OCI-LY1 (cell line): Measurements from ENCODE around the gene IRS2.

ENCODE experiments used
- H2AFZ ChIP-seq: fragments of 200-600 bp; sonication (generic), shearing (Covaris generic); 2 replicates; pipeline ENCODE4 v1.6.0; 2014; ENCODE audit warnings: antibody characterized with exemption, mild to moderate bottlenecking, low read length
- H3F3A ChIP-seq: fragments of 200-600 bp; sonication (generic), shearing (Covaris generic); 2 replicates; pipeline ENCODE4 v1.6.0; 2014; ENCODE audit warnings: mild to moderate bottlenecking, antibody characterized with exemption, low read length, moderate library complexity; ENCODE audit not compliant: insufficient read depth
- H3K27ac ChIP-seq: fragments of 200-600 bp; sonication (generic); 2 replicates; pipeline ENCODE4 v1.5.1; 2014; ENCODE audit warnings: low read length, mixed run types, mild to moderate bottlenecking, low read depth; ENCODE audit not compliant: poor library complexity, severe bottlenecking
- H3K27me3 ChIP-seq: fragments of 200-600 bp; sonication (generic); 2 replicates; pipeline ENCODE4 v1.6.0; 2014; ENCODE audit warnings: antibody characterized with exemption, mild to moderate bottlenecking, low read length, moderate library complexity; ENCODE audit not compliant: insufficient read depth
- H3K36me3 ChIP-seq: fragments of 200-600 bp; sonication (generic); 2 replicates; pipeline ENCODE4 v1.6.1; 2014; ENCODE audit warnings: mild to moderate bottlenecking, antibody characterized with exemption, low read length, moderate library complexity, mixed read lengths; ENCODE audit not compliant: insufficient read depth
- H3K4me1 ChIP-seq: fragments of 200-600 bp; sonication (generic); 2 replicates; pipeline ENCODE4 v1.5.1; 2014; ENCODE audit warnings: mild to moderate bottlenecking, low read length, moderate library complexity; ENCODE audit not compliant: insufficient read depth, severe bottlenecking
- H3K4me2 ChIP-seq: fragments of 200-600 bp; sonication (generic), shearing (Covaris generic); 2 replicates; pipeline ENCODE4 v1.6.1; 2014; ENCODE audit warnings: low read length
- H3K4me3 ChIP-seq: fragments of 200-600 bp; sonication (generic); 2 replicates; pipeline ENCODE4 v1.5.1; 2014; ENCODE audit warnings: low read length, low read depth, mild to moderate bottlenecking, mixed read lengths; ENCODE audit not compliant: poor library complexity, severe bottlenecking
- H3K79me2 ChIP-seq: fragments of 200-600 bp; shearing (Covaris generic); 2 replicates; pipeline ENCODE4 v1.6.1; 2016; ENCODE audit warnings: mixed run types, low read length, mixed read lengths; ENCODE audit not compliant: insufficient read depth
- H3K9ac ChIP-seq: fragments of 200-600 bp; sonication (generic), shearing (Covaris generic); 2 replicates; pipeline ENCODE4 v1.6.1; 2014; ENCODE audit warnings: mild to moderate bottlenecking, low read length, mixed read lengths
- H3K9me2 ChIP-seq: fragments of 200-600 bp; sonication (generic), shearing (Covaris generic); 2 replicates; pipeline ENCODE4 v1.6.1; 2014; ENCODE audit warnings: low read depth, mild to moderate bottlenecking, low read length, mixed read lengths
- H3K9me3 ChIP-seq: fragments of 200-600 bp; shearing (Covaris generic); 2 replicates; pipeline ENCODE4 v1.6.1; 2014; ENCODE audit warnings: low read length, mixed read lengths
- H4K20me1 ChIP-seq: fragments of 200-600 bp; sonication (generic), shearing (Covaris generic); 2 replicates; pipeline ENCODE4 v1.6.0; 2016; ENCODE audit warnings: mild to moderate bottlenecking, low read length; ENCODE audit not compliant: insufficient read depth
- EZH2 ChIP-seq: fragments of 200-600 bp; sonication (generic), shearing (Covaris generic); IDR thresholded peaks from 2 replicates; pipeline ENCODE4 v1.8.0; 2017; ENCODE audit warnings: borderline replicate concordance, mixed run types, mild to moderate bottlenecking, antibody characterized with exemption, low read length, moderate library complexity, mixed read lengths
- TF ChIP-seq, protein P1 (sequence below): fragments of 200-600 bp; sonication (generic), shearing (Covaris generic); IDR thresholded peaks from 2 replicates; pipeline ENCODE4 v1.5.1; 2017; ENCODE audit warnings: mild to moderate bottlenecking, antibody characterized with exemption, low read length, moderate library complexity, mixed read lengths

The IRS2 gene

DNA sequence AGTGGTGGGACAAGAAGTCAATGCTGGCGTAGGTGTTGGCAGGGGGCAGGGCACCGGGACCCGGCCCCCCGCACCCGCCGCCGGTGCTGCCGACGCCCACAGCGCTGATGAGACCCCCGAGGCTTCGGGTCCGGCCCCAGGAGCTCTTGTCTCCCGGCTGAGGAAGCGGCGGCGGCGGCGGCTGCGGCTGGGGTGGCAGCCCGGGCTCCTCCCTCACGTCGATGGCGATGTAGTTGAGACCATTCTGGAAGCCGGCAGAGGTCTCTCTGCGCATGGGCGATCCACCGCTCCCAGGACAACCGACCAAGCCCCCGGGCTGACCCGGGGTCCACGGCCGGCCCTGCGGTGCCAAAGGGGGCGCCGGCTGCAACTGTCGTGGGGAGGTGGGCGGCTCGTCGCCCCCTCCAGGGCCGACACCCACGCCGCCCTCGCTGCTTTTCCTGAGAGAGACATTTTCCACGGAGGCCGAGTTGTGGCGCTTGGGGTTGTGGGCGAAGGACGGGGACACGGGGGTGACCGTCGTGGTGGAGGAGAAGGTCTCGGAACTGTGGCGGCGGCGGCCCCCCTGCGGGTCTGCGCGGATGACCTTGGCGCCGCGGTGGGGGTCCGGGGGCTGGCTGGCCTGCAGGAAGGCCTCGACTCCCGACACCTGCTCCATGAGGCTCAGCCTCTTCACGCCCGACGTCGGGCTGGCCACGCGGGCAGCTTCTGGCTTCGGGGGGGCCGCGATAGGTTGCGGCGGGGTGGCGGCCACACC is 4.1 kb downstream of the IRS2 start:
- TF ChIP-seq, protein P1, sequence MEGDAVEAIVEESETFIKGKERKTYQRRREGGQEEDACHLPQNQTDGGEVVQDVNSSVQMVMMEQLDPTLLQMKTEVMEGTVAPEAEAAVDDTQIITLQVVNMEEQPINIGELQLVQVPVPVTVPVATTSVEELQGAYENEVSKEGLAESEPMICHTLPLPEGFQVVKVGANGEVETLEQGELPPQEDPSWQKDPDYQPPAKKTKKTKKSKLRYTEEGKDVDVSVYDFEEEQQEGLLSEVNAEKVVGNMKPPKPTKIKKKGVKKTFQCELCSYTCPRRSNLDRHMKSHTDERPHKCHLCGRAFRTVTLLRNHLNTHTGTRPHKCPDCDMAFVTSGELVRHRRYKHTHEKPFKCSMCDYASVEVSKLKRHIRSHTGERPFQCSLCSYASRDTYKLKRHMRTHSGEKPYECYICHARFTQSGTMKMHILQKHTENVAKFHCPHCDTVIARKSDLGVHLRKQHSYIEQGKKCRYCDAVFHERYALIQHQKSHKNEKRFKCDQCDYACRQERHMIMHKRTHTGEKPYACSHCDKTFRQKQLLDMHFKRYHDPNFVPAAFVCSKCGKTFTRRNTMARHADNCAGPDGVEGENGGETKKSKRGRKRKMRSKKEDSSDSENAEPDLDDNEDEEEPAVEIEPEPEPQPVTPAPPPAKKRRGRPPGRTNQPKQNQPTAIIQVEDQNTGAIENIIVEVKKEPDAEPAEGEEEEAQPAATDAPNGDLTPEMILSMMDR, result no peak
- no peak for TF ChIP-seq EZH2
- no peaks in the 10 kb centered on the region for H3K79me2 ChIP-seq
- H3K9me3 ChIP-seq, result no peaks in the 10 kb centered on the region
- H3K27me3 ChIP-seq, result no peaks in the 10 kb centered on the region
- H4K20me1 ChIP-seq, result no peaks in the 10 kb centered on the region
- H3K4me3 ChIP-seq, result no peak overlapping the region
- H3F3A ChIP-seq, result no peaks in the 10 kb centered on the region
- no peak overlapping the region for H3K9ac ChIP-seq
- H3K4me1 ChIP-seq, result no peaks in the 10 kb centered on the region
- H3K9me2 ChIP-seq, result no peaks in the 10 kb centered on the region
- H2AFZ ChIP-seq, result no peak overlapping the region
- H3K4me2 ChIP-seq, result no peak overlapping the region
- H3K36me3 ChIP-seq, result no peaks in the 10 kb centered on the region
- no peak overlapping the region for H3K27ac ChIP-seq

DNA sequence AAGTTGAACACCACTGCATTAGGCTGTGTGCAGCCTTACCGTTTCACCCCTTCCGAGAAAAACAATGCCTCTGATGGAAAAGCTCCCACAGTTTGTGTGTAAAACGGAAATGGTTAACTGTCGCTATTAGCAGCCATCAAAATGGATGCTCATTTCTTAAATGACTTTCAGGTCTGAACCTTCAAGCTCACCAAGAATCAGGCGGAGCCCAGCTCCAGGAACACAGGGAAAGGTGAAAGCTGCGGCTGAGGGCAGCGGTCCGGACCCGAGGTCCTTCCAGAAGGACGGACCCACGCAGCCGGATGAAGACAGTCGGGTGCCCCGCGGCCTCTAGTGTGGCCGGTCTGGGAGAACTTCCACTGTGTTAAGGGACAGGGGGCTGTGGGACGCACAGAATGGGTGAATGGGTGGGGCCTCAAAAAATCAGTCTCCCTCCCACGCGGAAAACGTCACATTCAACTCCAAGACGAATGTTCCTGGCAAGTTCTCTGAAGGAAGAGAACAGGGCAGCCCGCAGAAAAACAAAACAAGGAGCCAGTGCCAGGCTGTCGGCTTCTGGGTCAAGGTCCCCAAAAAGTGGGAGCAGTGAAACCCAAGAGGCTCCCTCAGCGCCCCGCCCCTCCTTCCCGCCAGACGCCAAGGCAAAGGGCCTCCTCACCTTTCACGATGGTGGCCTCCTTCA is 4.9 kb downstream of the IRS2 start:
- no peaks in the 10 kb centered on the region for H3K79me2 ChIP-seq
- TF ChIP-seq, protein P1, result no peak
- TF ChIP-seq EZH2, result no peak
- H3K4me2 ChIP-seq, result no peak overlapping the region
- no peaks in the 10 kb centered on the region for H3K27me3 ChIP-seq
- H4K20me1 ChIP-seq, result no peaks in the 10 kb centered on the region
- no peak overlapping the region for H3K27ac ChIP-seq
- H3K4me1 ChIP-seq, result no peaks in the 10 kb centered on the region
- no peak overlapping the region for H3K9ac ChIP-seq
- no peaks in the 10 kb centered on the region for H3K9me3 ChIP-seq
- no peak overlapping the region for H3K4me3 ChIP-seq
- no peaks in the 10 kb centered on the region for H3K36me3 ChIP-seq
- no peak overlapping the region for H2AFZ ChIP-seq
- no peaks in the 10 kb centered on the region for H3K9me2 ChIP-seq
- H3F3A ChIP-seq, result no peaks in the 10 kb centered on the region

DNA sequence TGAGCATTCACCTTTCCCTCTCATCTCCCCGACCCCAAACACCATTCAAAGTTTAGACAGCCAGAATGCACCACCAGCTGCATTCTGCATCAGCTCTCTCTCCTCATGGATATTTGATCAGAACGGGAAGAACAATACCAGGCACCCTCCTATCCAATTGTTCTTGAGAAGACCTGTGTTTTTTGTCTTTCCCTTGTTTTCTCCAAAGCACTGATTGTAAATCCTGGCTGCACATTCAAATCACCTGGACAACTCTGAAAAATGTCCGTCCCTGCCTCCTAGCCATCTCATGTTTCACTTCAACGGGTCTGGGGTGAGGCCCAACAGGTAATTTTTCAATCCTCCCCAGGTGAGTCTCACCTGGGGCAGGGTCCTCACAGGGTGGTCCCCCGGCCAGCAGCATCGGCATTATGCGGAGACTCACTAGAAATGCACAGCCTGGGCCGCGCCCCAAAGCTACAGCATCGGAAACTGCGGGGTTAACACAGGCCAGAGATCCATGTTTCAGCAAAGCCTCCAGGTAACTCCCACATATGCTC is 5.5 kb downstream of the IRS2 start:
- Histone ChIP-seq H3K9ac (no peak overlapping the region), H4K20me1 (no peaks in the 10 kb centered on the region), H3F3A (no peaks in the 10 kb centered on the region), H2AFZ (no peak overlapping the region), H3K9me2 (no peaks in the 10 kb centered on the region), H3K27me3 (no peaks in the 10 kb centered on the region), H3K9me3 (no peaks in the 10 kb centered on the region), H3K4me2 (no peak overlapping the region), H3K27ac (no peak overlapping the region), H3K36me3 (no peaks in the 10 kb centered on the region), H3K4me3 (no peak overlapping the region), H3K79me2 (no peaks in the 10 kb centered on the region), H3K4me1 (no peaks in the 10 kb centered on the region)
- TF ChIP-seq, protein P1, result no peak
- TF ChIP-seq EZH2, result no peak
